DND-41 (cell line): ENCODE results near the gene BARX1.

Experiments
- CTCF ChIP-seq: IDR thresholded peaks from 2 replicates; pipeline ENCODE4 v1.5.1; 2012; ENCODE audit warnings: borderline replicate concordance, low read length, moderate library complexity, mild to moderate bottlenecking; ENCODE audit not compliant: poor library complexity, severe bottlenecking; ENCODE audit errors: extremely low read depth
- EZH2 ChIP-seq: IDR thresholded peaks from 3 replicates; pipeline ENCODE4 v1.6.1; 2012; ENCODE audit warnings: borderline replicate concordance, low read depth, mild to moderate bottlenecking, moderate library complexity, low read length, inconsistent platforms; ENCODE audit not compliant: severe bottlenecking

GRCh38 chr9:93950619-93951601 is 4.2 kb downstream of the BARX1 start:
- no peak for TF ChIP-seq CTCF
- TF ChIP-seq EZH2 = no peak
